ENCODE measurements around the gene SCARB2.
A peak's percentile ranks its signal among the peaks of the same experiment; 100 is the strongest.

Gene SCARB2

DNA sequence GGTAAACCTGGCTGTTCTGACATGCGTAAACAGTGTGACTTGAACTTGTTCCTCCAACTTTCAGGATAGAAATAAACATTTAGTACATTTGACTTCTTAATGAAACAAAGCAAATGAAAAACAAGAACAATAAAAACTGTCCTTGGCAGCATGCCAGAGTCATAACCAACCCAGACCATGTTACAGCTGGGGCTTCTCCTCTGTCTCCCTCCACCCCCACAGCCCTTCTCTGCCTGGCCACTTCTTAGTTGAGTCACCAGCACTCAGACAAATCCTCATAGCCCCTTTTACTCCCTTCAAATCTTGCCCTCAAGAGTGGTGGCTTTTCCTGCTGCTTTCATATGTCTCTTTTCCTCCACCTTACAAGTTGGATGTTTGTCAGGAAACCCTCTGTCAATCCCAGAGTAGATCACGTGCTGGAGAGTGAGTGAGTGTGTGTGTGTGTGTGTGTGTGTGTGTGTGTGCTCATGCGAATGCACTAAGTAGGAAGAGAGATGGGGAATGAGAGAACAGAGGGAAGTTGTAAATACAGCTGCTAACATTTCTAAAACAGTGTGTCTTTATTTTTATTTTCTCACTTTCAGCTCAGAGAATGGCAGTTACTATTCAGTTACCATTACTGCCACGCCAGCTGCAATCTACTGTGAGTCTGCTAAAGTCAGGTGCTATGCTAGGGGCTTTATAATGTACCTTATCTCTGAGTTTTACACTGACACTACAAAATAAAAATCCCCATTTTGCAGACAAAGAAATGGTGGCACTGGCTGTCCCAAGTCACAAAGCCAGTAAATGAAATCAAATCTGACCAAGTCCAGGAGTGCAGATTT, 15.0 kb downstream of the SCARB2 start:
- DNase-seq (ENCODE audit: low spot score) = peak; percentile 83

DNA sequence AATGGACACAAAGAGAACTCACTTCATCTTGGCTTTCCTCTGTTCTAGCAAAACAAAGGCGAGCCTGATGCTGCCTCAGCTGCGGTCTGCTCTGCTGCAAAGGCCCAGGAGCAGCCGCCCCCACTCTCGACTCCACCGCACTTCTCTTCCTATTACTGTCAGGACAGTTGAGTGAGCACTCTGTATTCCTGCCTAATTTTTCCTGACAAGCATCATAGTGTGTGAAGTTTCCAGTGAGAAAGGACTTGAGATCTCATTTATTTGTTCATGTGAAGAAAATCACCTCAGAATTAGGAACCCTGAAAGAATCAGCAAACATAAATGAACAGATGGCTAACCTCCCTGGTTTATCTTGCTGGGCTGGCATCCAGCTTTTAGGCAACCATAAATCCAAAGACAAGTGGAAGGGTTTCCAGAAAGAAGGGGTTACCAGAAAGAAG, 15.6 kb downstream of the SCARB2 start:
- peak; percentile 93 for DNase-seq (ENCODE audit: low spot score)

DNA sequence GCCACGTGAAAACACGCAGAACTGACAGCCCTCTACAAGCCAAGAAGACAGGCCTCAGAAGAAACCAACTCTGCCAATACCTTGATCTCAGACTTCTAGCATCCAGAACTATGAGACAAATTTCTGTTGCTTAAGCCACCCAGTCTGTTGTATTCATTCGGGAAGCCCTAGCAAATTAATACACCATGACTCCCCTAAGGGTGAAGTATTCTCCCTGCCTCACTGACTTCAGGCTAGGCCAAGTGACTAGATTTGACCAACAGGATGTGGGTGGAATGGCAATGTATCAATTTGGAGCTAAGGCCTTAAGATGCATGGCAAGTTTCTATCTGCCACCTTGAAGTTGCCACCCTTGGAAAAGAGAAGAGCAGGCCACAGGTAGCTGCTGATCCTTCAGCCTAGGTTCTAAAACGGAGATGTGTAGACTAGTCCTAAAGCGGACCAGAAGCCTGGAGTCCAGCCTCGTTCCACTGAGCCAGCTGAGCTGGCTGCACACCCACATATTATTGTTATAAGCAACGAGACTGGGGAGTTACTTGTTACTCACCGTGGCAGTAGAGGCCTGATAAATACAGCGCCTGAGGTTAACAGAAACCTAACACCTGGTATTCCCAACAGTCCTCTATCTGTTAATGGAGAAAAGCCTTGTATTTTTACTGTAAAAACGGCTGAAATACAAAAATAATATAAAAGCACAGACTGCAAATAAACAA, 16.4 kb downstream of the SCARB2 start:
- no peak for DNase-seq (ENCODE audit: low spot score)

DNA sequence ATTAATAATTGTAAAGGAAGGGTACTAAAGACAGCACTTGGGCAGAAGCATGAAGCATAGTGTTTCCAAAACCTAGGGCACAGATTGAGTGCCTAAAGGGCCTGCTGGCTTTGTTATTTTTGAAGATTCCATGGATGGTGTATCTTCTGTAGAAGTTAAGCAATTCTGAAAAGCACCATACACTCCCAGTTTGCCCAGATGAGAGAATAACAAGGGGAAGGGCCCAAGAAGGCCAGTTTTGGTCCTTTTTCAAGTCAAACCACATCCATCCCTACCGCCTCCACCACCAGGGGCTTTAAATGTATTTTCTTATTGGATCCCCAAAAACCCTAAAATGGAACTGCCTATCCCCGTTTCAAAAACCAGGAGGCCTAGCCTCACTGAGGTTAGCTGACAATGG, 17.2 kb downstream of the SCARB2 start:
- no peak for DNase-seq (ENCODE audit: low spot score)

DNA sequence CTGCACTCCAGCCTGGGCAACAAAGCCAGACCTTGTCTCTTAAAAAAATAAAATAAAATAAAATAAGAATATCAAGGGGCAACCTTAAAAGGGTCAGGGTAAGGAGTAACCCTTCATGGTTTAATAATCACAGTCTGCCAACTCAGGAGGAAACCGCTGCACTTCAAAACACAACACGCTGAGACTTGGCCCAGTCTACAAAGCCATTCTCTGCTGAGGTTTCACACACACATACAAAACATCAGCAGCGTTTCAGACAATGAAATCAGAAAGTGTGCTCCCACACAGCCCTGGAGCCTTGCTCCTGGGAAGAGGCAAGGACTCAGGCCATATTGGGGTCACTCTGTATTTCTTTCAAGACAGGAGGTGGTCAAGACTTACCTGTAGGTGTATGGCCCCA, 18.3 kb downstream of the SCARB2 start:
- DNase-seq (ENCODE audit: low spot score) = no peak

DNA sequence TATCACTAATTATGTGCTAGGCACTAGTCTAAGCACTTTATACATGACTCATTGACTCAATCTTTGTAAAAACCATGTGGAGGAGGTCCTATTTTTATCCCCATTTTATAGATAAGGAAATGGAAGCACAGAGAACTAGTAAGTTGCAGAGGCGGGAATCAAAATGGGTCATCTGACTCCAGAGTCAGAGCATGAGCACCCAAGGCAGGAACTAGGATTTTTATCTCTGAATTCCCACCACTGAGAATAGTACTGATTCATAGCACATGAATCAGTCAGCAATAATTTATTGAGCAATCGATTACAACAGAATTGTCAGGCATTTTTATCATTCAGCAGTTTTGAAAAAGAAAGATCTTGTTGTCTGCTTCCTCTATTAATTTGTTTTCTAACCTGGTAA, 19.3 kb downstream of the SCARB2 start:
- no peak for DNase-seq (ENCODE audit: low spot score)

DNA sequence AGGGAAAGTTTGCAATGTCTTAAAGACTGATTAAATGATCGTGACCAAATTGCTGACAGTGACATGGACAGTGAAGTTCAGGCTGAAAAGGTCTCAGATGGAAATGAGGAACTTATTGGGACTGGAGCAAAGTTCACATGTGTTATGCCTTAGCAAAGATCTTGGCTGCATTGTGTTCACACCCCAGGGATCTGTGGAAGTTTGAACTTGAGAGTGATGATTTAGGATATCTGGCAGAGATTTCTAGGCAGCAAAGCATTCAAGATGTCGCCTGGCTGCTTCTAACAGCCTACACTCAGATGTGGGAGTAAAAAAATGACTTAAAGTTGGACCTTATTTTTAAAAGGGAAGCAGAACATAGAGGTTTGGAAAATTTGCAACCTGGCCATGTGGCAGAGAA, 21.4 kb downstream of the SCARB2 start:
- no peak for DNase-seq (ENCODE audit: low spot score)

DNA sequence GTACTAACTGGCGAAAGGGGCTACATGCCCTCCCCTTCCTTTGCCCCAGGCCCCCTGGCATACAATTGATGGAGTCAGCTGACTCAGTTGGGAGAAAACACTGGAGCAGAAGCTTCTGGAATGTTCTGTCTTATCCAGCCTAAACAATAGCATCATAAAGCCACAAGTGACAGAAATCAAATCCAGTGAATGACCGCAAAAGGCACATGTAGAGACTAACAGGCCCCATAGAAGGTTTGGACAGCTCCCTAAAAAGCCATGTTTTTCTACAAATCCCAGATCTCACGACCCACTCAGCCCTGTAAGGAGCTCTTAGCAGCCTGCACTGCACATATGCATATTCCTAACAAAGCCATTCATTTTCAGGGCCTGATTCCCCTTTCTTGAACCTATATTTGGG, 25.1 kb downstream of the SCARB2 start:
- no peak for DNase-seq (ENCODE audit: low spot score)

DNA sequence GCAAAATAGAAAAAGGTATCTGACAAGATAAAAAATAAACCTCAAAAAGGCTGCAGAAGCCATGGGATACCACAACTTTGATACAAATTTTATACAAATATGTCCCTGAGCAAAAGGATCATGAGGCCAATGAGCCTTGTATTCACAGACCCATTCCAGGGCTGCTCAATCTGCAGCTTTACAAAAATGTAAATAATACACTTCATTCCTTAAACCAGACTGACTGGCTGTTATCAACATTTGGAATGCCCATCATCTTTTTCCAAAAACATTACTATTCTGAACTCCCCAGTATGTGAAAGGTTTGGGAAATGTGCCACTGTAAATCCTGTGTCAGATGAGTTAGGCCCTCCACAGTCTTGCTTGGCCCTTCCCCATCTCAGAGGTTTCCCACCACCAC, 25.5 kb downstream of the SCARB2 start:
- no peak for DNase-seq (ENCODE audit: low spot score)

DNA sequence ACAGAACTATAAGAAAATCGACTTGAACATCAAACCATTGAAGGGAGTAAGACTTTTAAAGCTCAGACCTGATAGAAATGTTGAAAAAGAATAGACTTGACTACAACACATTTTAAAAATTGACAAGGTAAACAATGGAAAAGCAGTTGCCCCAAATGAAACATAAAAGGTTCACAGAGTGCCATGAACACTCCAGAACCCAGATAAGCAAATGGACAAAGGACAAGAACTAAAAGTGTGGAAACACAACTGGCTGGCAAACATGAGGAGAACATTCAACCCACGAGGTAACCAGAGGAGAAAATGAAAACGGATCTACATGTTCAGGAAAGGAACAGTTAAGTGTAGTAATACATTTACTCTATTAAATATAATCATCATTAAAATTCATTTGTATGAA, 26.5 kb downstream of the SCARB2 start:
- DNase-seq (ENCODE audit: low spot score) = no peak

DNA sequence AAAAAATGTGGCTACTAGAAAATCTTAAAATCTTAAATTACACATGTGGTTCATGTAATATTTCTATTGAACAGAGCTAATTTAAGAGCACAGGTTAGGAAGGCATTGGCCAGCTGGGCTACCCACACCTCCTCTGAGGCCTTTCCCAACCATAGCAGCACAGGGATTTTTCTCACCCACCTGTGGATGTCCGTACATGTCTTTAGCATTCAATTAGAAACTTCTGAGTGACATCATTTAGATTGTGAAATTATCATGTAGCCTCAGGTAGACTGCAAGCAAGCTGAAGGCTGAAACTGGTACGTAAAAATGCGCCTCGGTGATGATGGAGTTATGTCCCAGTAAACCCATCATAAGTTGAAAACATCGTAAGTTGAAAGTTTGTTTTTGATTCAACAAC, 31.2 kb downstream of the SCARB2 start:
- no peak for DNase-seq (ENCODE audit: low spot score)

DNA sequence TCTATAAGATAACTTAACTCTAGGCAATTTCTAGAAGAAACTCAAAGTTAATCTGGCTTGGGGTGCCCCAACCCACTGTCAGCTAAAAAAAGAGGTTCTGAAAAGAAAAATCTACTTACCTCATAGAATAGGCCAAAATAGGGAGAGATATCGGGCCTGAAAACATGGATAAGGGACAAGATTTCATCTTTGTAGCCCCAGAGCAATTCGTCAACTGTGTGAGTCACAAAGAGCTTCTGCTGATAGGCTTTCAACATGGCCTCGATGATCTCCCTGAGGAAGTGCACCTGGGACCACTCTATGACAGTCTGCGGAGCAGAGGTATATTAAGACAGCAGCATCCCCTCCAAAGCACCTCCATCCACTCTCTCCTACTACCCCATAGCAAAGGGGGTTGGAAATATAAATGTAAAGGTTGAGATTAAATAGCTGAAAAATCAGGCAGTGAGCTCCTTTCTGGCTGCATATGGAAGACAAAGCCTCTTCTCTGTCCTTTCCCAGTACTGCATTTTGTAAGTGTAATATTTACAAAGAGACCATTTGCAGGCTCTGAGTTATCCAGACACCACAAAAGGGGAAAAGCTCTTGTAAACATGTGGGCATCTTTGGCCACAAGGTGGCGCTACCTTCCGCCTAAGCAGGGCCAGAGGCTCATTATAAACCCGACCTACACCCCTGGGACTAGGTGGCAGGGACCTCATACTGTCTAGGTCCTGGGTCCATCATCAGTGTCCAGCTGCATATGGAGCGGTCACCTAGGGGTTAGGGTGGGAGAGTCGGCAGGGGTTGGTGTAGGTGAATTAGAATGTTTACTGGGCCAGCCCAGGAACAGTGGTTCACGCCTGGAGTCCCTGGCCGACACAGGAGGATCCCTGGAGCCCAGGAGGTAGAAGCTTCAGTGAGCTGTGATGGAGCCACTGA, 34.0 kb downstream of the SCARB2 start:
- DNase-seq (ENCODE audit: low spot score) = peak; percentile 95

DNA sequence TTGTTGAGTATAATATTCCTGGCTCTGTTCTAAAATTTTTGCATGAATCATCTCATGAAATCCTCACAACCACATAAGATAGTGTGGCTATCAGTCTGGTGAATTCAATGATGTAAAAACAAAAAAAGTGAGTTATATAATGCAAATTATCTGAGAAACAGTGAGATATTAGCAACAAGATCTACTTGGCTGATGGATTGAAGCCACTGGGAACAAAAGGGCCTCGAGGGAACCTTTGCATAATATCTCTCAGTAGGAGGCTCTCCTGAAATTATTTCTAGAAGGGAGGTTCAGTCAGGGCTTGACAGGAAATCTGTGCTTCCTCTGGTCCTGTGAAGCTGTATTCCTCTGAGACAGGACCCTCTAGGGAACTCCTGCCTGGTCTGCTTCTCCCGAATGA, 35.3 kb downstream of the SCARB2 start:
- DNase-seq (ENCODE audit: low spot score) = no peak

DNA sequence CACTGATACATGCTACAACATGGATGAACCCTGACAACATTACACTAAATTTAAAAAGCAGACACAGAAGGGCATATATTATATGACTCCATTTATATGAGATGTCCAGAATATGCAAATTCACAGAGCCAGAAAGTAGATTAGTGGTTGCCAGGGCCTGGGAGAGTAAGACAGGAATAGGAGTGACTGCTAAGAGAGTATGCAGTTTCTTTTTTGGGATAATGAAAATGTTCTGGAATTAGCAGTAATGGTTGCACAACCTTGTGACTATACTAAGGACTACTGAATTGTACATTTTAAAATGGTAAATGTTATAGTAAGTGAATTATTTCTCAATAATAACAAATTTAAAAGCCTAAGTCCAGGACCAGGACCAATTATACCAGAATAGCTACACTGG, 35.9 kb downstream of the SCARB2 start:
- no peak for DNase-seq (ENCODE audit: low spot score)

DNA sequence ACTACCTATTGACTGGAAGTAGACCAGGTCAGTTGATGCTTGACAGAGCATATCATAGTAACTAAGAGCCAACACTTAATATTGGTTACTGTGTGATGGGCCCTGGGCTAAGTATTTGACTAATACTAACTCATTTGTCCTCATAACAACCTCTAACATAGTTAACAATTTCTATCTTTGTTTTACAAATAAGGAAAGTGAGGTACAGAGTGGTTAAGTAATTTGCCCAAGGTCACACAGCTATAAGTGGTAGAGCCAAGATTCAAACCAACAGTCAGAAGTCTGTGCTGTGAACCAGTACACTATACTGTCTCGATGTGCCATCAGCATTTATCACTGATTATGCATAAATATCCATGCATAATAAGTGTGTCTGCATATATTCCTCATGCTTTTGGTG, 38.3 kb downstream of the SCARB2 start:
- no peak for DNase-seq (ENCODE audit: low spot score)

DNA sequence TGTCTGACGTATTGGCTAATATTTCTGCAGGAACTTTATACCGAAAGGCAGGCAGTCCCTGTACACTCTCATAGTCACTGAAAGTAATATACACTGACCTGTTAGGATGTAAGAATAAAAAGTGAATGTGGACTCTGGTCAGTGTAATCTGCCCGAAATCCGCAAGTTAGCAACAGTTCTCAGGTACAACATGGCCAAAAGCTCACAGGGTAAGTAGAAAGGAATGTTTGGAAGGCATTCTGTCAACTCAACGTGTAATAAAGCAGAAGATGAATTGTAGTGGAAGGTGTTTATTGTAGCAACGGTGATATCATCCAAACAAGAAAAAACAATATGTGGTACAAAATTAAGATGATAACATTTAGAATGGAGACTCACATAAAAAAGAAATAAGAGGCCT, 39.4 kb downstream of the SCARB2 start:
- DNase-seq (ENCODE audit: low spot score) = no peak

DNA sequence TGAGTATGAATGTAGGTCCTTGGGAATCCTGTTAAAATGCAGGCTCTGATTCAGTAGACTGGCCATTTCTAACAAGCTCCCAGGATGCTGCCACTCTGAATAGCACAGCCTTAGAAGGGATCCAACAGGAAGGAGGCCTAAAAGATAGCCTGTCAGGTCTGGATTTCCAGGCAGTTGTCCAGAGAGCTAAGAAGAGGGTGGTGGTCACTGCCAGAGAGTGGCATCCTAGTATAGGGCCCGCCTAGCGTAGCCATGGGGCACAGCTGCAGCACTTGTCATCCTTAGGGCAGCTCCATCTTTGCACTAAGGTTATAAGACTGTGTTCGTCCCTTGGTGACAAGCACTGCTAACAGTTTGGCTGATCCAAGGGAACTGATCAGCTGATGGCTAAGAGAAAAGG, 44.9 kb downstream of the SCARB2 start:
- no peak for DNase-seq (ENCODE audit: low spot score)

DNA sequence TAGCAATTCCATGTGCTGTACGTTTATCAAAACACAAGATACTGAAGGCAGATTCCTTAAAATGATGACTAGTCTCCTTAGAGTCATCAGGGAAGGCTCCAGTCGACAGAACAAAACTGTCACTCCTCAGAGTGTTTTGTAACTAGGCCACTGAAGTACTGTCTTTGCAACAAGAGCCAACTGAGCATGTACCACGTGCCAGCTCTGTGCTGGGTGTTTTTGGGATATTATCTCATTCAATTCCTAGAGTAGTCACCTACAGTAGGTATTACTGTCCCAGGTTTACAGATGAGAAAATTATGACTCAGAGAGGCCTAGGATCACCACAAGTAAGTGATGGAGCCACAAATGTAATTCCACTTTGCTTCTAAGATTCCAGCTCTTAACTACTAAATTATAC, 47.1 kb downstream of the SCARB2 start:
- DNase-seq (ENCODE audit: low spot score) = no peak

DNA sequence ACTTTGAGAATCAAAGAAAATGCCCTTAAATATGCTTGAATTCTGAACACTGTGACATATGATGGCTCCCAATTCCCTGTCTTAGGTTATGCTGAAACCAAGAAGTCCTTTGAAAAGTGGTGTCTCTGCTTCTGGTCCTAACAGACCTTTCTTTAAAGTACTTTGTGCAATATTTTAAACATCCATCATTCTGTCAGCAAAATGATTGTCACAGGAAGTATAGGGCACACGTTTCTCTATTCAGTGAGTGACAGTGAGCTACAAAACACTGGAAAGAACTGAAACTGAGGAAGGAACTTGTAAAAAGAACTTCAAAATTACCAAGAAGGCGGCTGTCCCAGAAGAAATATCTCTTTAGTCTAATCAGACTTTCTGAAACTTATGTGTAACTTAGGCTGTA, 53.3 kb downstream of the SCARB2 start:
- DNase-seq (ENCODE audit: low spot score) = no peak

DNA sequence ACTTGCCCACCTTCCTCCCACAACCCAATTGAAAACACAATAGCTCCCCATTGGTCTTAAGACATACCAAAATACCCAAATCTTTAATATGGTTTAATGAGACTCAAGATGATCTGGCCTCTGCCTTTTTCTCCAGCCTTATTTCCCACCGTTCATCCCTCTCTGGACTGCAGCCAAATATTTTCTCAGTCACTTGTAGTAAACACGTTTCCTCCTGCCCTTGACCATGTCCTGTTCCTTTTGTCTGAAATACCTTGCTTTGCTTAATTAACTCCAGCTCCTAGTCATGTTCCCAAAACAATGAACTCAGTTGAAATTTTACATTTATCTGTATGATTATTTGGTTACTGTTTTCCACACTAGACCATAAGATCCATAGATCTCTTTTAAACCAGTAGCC, 57.0 kb downstream of the SCARB2 start:
- DNase-seq (ENCODE audit: low spot score) = no peak

DNA sequence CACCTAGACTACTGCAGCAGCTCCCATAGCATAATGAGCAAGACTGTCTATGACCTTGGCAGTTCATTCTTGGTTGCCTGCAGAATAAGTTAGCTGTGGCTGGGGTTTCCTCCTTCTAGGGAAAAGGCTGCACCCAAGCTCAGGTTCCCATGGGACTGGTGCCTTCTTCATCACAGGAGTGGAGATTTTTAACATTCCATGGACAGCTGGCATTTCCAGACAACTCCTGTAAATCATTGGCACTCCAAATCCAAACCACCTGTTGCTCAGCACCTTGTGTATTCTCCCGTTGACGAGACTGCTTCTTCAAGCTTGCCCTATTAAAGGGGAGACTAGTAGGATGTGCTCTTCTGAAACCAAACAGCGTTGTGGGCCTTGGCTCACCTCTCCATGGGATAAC, 57.6 kb downstream of the SCARB2 start:
- no peak for DNase-seq (ENCODE audit: low spot score)

DNA sequence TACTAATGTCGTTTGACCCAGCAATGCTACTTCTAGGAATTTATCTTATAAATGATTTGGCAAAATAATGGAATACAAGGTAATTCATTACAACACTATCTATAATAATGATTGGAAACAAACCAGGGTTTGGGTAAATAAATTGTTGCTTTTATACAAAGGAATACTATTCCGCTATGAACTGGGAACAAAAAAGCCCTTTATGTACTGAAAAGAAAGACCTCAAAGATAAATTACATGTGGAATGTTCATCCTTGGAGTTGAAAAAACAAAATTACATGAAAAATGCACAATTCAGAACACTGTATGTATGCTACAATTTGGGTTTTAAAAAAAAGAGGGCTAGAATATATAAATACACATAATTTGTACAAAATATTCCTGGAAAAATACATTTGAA, 60.3 kb downstream of the SCARB2 start:
- no peak for DNase-seq (ENCODE audit: low spot score)

Measured in Ammon's horn (tissue), 1 donor.